ENCODE measurements around the gene NDC80.

The NDC80 gene

DNA sequence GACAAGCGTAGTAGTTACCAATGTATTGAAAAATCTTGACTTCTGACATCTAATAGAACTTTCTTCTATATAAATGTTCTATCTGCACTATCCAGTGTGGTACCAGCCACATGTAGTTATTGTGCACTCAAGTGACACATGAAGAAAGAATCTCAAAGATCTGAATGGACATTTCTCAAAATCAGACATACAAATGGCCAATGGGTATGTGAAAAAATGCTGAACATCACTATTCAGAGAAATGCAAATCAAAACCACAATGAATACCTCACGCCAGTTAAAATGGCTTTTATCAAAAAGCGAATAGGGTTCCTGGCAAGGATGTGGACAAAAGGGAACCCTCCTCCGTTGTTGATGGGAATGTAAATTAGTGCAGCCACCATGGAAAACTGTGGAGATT, 46.7 kb downstream of the NDC80 start:
- H3K36me3 ChIP-seq (ENCODE audit: control insufficient read depth in 2 of 2, insufficient read depth in 1 of 2, low read length in 2 of 2), result peaks cover 16 to 27% of the 10 kb centered on the region in 2 experiments
- POLR2A ChIA-PET, result no interaction called here
- H3K27ac ChIP-seq (ENCODE audit: extremely low read depth, low read depth, low read length), result no peak overlapping the region
- CTCF ChIA-PET, result no interaction called here
- H3K4me1 ChIP-seq (ENCODE audit: control insufficient read depth, insufficient read depth, low read length), result no peaks in the 10 kb centered on the region
- no peak overlapping the region for H3K4me3 ChIP-seq (ENCODE audit: low read depth, low read length)
- TF ChIP-seq WT1 (tag by site-specific recombination; IDR thresholded peaks at IDR 0.05) (no peak), HOXC10 (CRISPR knock-in tag; IDR thresholded peaks at IDR 0.05) (no peak), ZFP37 (tag by site-specific recombination; IDR thresholded peaks at IDR 0.05) (no peak), ZNF10 (tag by site-specific recombination; IDR thresholded peaks at IDR 0.05) (no peak), ZNF843 (tag by site-specific recombination; IDR thresholded peaks at IDR 0.05) (no peak), KLF9 (tag by site-specific recombination; IDR thresholded peaks at IDR 0.05; ENCODE audit: low read depth) (no peak), ZNF146 (tag by site-specific recombination; IDR thresholded peaks at IDR 0.05) (no peak), PRDM10 (tag by site-specific recombination; IDR thresholded peaks at IDR 0.05) (no peak), ZNF596 (tag by site-specific recombination; IDR thresholded peaks at IDR 0.05) (no peak), GLI4 (tag by site-specific recombination; IDR thresholded peaks at IDR 0.05) (no peak), SP2 (tag by site-specific recombination; IDR thresholded peaks at IDR 0.05) (no peak), GFI1B (tag by site-specific recombination; IDR thresholded peaks at IDR 0.05) (no peak), ZNF548 (tag by site-specific recombination; IDR thresholded peaks at IDR 0.05) (no peak)
- TF ChIP-seq, protein P1, sequence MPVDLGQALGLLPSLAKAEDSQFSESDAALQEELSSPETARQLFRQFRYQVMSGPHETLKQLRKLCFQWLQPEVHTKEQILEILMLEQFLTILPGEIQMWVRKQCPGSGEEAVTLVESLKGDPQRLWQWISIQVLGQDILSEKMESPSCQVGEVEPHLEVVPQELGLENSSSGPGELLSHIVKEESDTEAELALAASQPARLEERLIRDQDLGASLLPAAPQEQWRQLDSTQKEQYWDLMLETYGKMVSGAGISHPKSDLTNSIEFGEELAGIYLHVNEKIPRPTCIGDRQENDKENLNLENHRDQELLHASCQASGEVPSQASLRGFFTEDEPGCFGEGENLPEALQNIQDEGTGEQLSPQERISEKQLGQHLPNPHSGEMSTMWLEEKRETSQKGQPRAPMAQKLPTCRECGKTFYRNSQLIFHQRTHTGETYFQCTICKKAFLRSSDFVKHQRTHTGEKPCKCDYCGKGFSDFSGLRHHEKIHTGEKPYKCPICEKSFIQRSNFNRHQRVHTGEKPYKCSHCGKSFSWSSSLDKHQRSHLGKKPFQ (tag by site-specific recombination; IDR thresholded peaks at IDR 0.05), result no peak
- TF ChIP-seq, protein P2, sequence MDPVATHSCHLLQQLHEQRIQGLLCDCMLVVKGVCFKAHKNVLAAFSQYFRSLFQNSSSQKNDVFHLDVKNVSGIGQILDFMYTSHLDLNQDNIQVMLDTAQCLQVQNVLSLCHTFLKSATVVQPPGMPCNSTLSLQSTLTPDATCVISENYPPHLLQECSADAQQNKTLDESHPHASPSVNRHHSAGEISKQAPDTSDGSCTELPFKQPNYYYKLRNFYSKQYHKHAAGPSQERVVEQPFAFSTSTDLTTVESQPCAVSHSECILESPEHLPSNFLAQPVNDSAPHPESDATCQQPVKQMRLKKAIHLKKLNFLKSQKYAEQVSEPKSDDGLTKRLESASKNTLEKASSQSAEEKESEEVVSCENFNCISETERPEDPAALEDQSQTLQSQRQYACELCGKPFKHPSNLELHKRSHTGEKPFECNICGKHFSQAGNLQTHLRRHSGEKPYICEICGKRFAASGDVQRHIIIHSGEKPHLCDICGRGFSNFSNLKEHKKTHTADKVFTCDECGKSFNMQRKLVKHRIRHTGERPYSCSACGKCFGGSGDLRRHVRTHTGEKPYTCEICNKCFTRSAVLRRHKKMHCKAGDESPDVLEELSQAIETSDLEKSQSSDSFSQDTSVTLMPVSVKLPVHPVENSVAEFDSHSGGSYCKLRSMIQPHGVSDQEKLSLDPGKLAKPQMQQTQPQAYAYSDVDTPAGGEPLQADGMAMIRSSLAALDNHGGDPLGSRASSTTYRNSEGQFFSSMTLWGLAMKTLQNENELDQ (tag by site-specific recombination; IDR thresholded peaks at IDR 0.05; ENCODE audit: low read depth), result no peak
- no peaks in the 10 kb centered on the region for H3K9me3 ChIP-seq (ENCODE audit: control insufficient read depth, insufficient read depth, low read depth, low read length)

GRCh38 chr18:2625217-2625616, 53.9 kb downstream of the NDC80 start:
- no peak overlapping the region for H3K27ac ChIP-seq (ENCODE audit: extremely low read depth, low read depth, low read length)
- H3K36me3 ChIP-seq (ENCODE audit: control insufficient read depth in 2 of 2, insufficient read depth in 1 of 2, low read length in 2 of 2), result no peaks in the 10 kb centered on the region; a peak in 1 of 3 replicates
- ChIA-PET CTCF (no interaction called here), POLR2A (interaction anchor here (2.5 kb wide), 1 partner anchor 31 kb away, joined by 7 read pairs; the partner anchor contains the start of gene SMCHD1)
- no peak overlapping the region for H3K4me3 ChIP-seq (ENCODE audit: low read depth, low read length)
- no peaks in the 10 kb centered on the region for H3K4me1 ChIP-seq (ENCODE audit: control insufficient read depth, insufficient read depth, low read length)
- H3K9me3 ChIP-seq (ENCODE audit: control insufficient read depth, insufficient read depth, low read depth, low read length), result no peaks in the 10 kb centered on the region
- TF ChIP-seq, protein P3, sequence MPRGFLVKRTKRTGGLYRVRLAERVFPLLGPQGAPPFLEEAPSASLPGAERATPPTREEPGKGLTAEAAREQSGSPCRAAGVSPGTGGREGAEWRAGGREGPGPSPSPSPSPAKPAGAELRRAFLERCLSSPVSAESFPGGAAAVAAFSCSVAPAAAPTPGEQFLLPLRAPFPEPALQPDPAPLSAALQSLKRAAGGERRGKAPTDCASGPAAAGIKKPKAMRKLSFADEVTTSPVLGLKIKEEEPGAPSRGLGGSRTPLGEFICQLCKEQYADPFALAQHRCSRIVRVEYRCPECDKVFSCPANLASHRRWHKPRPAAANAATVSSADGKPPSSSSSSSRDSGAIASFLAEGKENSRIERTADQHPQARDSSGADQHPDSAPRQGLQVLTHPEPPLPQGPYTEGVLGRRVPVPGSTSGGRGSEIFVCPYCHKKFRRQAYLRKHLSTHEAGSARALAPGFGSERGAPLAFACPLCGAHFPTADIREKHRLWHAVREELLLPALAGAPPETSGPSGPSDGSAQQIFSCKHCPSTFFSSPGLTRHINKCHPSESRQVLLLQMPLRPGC (tag by site-specific recombination; IDR thresholded peaks at IDR 0.05), result no peak
- TF ChIP-seq ZNF513 (tag by site-specific recombination; IDR thresholded peaks at IDR 0.05), result no peak
- no peak for TF ChIP-seq ZNF121 (tag by site-specific recombination; IDR thresholded peaks at IDR 0.05)
- TF ChIP-seq ZNF571 (tag by site-specific recombination; IDR thresholded peaks at IDR 0.05), result no peak
- TF ChIP-seq GFI1B (tag by site-specific recombination; IDR thresholded peaks at IDR 0.05), result no peak
- TF ChIP-seq ZNF394 (tag by site-specific recombination; IDR thresholded peaks at IDR 0.05; ENCODE audit: borderline replicate concordance), result no peak
- TF ChIP-seq SETDB1 (IDR thresholded peaks at IDR 0.05; ENCODE audit: insufficient read length, low read length), result no peak
- TF ChIP-seq, protein P4, sequence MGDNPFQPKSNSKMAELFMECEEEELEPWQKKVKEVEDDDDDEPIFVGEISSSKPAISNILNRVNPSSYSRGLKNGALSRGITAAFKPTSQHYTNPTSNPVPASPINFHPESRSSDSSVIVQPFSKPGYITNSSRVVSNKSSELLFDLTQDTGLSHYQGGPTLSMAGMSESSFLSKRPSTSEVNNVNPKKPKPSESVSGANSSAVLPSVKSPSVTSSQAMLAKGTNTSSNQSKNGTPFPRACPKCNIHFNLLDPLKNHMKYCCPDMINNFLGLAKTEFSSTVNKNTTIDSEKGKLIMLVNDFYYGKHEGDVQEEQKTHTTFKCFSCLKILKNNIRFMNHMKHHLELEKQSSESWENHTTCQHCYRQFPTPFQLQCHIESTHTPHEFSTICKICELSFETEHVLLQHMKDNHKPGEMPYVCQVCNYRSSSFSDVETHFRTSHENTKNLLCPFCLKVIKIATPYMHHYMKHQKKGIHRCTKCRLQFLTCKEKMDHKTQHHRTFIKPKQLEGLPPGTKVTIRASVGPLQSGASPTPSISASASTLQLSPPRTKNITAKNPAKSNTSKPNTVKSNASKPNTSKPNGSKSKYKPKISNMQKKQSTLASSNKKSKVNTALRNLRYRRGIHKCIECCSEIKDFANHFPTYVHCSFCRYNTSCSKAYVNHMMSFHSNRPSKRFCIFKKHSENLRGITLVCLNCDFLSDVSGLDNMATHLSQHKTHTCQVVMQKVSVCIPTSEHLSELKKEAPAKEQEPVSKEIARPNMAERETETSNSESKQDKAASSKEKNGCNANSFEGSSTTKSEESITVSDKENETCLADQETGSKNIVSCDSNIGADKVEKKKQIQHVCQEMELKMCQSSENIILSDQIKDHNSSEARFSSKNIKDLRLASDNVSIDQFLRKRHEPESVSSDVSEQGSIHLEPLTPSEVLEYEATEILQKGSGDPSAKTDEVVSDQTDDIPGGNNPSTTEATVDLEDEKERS (tag by site-specific recombination; IDR thresholded peaks at IDR 0.05), result no peak
- no peak for TF ChIP-seq GLIS2 (tag by site-specific recombination; IDR thresholded peaks at IDR 0.05)
